Small intestine (tissue), 7 donors: ENCODE data around the gene CASR. TPM values are rescaled to one million over a fixed set of nuclear protein-coding genes. Genes with fewer than 3 reads are reported as not detected.

Experiments
- DNase-seq, 2 donors: peaks; one replicate each; pipeline versions ENCODE4 v3.0.0 to v3.0.0-alpha.2; 2013
- FAIRE-seq: peaks from 2 replicates; lab custom pipeline; 2012; peaks lifted over from hg19 to GRCh38; lab: Jason Lieb, UNC
- H3K27ac ChIP-seq, 3 donors: one replicate each; pipeline ENCODE4 v1.5.1; 2013; ENCODE audit warnings: low read length in 2 of 3, mild to moderate bottlenecking in 2 of 3, control low read depth in 1 of 3, inconsistent platforms in 1 of 3, low read depth in 1 of 3, moderate library complexity in 1 of 3
- H3K27me3 ChIP-seq, 3 donors: one replicate each; pipeline ENCODE4 v1.6.1; 2013; ENCODE audit warnings: low read length in 3 of 3, inconsistent platforms in 1 of 3; ENCODE audit not compliant: control insufficient read depth in 3 of 3, insufficient read depth in 3 of 3
- H3K36me3 ChIP-seq, 3 donors: one replicate each; pipeline ENCODE4 v1.6.1; 2013; ENCODE audit warnings: low read length in 3 of 3, inconsistent platforms in 1 of 3, low read depth in 1 of 3, mild to moderate bottlenecking in 1 of 3, moderate library complexity in 1 of 3; ENCODE audit not compliant: control insufficient read depth in 3 of 3, insufficient read depth in 2 of 3
- H3K4me1 ChIP-seq, 3 donors: one replicate each; pipeline ENCODE4 v1.6.1; 2013; ENCODE audit warnings: low read length in 2 of 3, inconsistent platforms in 1 of 3, low read depth in 1 of 3, mild to moderate bottlenecking in 1 of 3, moderate library complexity in 1 of 3; ENCODE audit not compliant: control insufficient read depth in 3 of 3, insufficient read depth in 2 of 3
- H3K4me3 ChIP-seq, 3 donors: one replicate each; pipeline ENCODE4 v1.5.1; 2013; ENCODE audit warnings: low read length in 3 of 3, control low read depth in 1 of 3, inconsistent platforms in 1 of 3, low read depth in 1 of 3, mild to moderate bottlenecking in 1 of 3, moderate library complexity in 1 of 3
- H3K9me3 ChIP-seq, 2 donors: one replicate each; pipeline ENCODE4 v1.6.1; 2013; ENCODE audit warnings: low read depth in 1 of 2, low read length in 1 of 2; ENCODE audit not compliant: control insufficient read depth in 2 of 2, insufficient read depth in 1 of 2
- WGBS, 3 donors: extraction: QIAGEN DNeasy Blood & Tissue Kit; methylation state at CpG; one replicate each; pipeline ENCODE4 v1.1.7; 2013; 5-methylcytosine and 5-hydroxymethylcytosine counted together
- polyA plus RNA-seq, 4 donors: library from polyadenylated mRNA; stranded (reverse) in 3 of 4; unstranded in 1 of 4; fragments of 200-250 nt in 3 of 4; fragments of 120-200 nt in 1 of 4; gene quantifications; one replicate each; pipeline versions ENCODE4 v1.2.1 to v1.2.3, GENCODE V29; 2013
- donor health status: healthy with polysubstance abuse.
- donor health status: control.
- donor health status: control.
- donor health status: Bipolar disorder and iron deficiency.
- donor health status: healthy.

The CASR gene
- polyA plus RNA-seq, 4 donors, result 0.19 to 1.7 (median 0.22) TPM; not detected in 1

DNA sequence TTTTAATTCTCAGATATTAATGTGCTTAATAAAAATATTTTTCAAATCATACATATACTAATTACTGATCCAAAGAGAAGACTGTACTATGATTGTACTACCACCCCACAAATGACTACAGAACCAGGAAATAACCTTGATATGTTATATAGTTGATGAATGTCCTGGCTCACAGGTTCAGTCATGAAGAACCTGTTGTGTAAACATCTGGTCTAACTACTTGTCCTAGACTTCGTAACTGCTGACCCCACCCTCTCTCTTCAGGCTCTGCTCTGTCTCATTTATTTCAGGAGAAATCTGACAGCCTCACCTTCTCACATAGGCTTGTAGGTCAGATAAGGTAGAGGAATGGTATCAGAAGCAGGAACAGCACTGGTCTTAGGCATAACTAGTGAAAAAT is 126.9 kb downstream of the CASR start:
- FAIRE-seq, result no peak
- WGBS, 3 donors, result 13 to 16% (median 13%) methylated on average over 1 of the region's 1 CpG

DNA sequence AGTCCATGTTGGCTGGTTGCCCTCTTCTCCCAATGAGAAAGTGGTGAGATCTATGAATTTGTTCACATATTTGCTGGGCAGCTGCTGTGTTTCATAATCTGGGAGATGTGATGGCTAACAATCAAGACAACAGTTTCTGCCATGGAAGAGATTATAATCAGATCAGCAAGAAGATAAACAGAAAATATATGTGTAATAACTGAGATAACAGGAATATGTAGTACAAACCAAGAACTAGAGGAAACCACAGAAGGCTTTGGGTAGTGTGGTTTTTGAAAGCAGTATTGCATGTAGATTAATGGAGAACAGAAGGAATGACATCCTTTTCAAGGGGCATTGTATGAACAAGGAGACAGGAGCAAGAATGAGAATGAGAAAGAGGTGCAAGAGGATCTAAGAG is 129.4 kb downstream of the CASR start:
- FAIRE-seq (no peak), DNase-seq (no peak)

More for the DNA sequence above, 126.9 kb downstream of the CASR start:
- peak; percentile 59 to 89 for DNase-seq
- Histone ChIP-seq H3K9me3 (no peaks in the 10 kb centered on the region), H3K27ac (no peak overlapping the region), H3K27me3 (no peaks in the 10 kb centered on the region), H3K4me1 (peaks cover 0 to 15% (median 0%) of the 10 kb centered on the region in 3 donors), H3K4me3 (no peak overlapping the region), H3K36me3 (no peaks in the 10 kb centered on the region)

DNA sequence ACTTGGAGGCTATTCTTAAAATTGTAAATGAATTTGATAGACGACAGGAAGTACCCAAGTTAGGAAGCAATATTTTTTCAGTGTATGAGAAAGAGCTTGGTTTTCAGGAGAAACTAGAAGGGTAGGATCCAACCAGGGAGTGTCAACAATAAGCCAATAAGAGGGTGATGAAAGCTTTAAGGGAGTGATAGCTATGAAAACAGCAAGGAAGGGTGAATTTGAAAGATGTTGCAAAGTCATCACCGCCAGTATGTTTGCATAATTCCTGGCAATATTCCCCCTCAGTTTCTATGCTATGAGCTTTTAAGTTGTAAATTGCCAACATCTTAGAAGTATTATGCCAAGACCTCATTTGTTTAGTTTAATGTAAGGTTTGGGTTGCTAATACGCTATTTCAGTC is 129.8 kb downstream of the CASR start:
- DNase-seq, result no peak
- no peak for FAIRE-seq
- no peak overlapping the region for H3K4me3 ChIP-seq
- H3K27ac ChIP-seq, result no peak overlapping the region
- peaks cover 0 to 9% (median 0%) of the 10 kb centered on the region in 3 donors for H3K4me1 ChIP-seq
- no peaks in the 10 kb centered on the region for H3K27me3 ChIP-seq
- H3K9me3 ChIP-seq, result no peaks in the 10 kb centered on the region
- WGBS, 3 donors, result 77 to 96% (median 85%) methylated on average over 3 of the region's 3 CpGs
- H3K36me3 ChIP-seq, result no peaks in the 10 kb centered on the region

More for the DNA sequence above, 129.4 kb downstream of the CASR start:
- Histone ChIP-seq H3K4me3 (no peak overlapping the region), H3K9me3 (no peaks in the 10 kb centered on the region), H3K36me3 (no peaks in the 10 kb centered on the region), H3K27ac (no peak overlapping the region), H3K27me3 (no peaks in the 10 kb centered on the region), H3K4me1 (peaks cover 0 to 9% (median 0%) of the 10 kb centered on the region in 3 donors)

DNA sequence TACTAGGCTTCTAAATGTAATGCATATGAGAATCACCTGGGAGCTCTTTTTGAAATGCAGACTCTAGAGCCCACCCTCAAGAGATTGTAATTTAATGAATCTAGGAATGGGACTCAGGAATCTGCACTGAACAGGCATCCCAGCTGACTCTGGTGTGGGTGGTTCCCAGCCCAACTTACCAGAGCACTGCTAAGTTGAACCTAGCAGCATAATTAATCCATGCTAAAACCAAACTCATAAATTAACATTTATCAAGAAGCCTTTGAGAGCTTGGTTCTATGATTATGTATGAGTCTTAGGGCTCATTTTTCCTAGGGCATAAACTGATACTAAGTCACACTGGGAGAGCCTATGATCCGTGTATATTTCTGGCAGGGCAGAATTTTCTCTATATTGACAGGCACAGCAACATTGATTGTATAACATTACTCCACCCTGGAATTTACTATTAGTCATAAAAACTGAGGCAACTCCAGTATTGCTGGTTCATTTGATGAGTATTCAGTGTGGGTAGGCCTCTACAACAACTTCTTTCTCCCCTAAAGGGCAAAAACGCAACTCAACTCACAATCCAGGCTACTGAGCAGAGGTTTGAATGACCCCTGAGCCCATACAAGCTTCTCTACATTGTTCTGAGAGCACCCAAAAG is 130.9 kb downstream of the CASR start:
- peaks cover 0 to 9% (median 0%) of the 10 kb centered on the region in 3 donors for H3K4me1 ChIP-seq
- no peak overlapping the region for H3K4me3 ChIP-seq
- no peaks in the 10 kb centered on the region for H3K36me3 ChIP-seq
- DNase-seq, result peak; percentile 42 to 56
- H3K27me3 ChIP-seq, result no peaks in the 10 kb centered on the region
- no peak for FAIRE-seq
- 45 to 71% (median 65%) methylated on average over 2 of the region's 2 CpGs for WGBS, 3 donors
- no peaks in the 10 kb centered on the region for H3K9me3 ChIP-seq
- H3K27ac ChIP-seq, result no peak overlapping the region

DNA sequence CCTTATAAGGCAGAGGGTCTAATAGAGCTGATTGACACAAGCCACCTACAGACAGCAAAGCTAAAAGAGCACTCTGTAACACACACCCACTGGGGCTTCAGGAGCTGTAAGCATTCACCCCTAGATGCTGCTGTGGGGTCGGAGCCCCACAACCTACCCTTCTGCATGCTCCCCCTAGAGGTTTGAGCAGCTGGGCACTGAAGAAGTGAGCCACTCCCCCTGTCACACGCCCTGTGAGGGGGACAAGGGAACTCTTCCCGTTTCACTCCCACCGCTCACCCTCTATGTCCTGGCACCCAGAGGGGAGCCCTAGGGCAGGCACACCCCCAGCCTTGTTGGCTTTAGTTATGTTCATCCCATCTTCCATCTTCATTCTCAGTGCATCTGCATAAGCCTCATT is 132.2 kb downstream of the CASR start:
- Histone ChIP-seq H3K4me3 (no peak overlapping the region), H3K27ac (no peak overlapping the region), H3K36me3 (no peaks in the 10 kb centered on the region), H3K27me3 (no peaks in the 10 kb centered on the region), H3K4me1 (peaks cover 0 to 9% (median 0%) of the 10 kb centered on the region in 3 donors), H3K9me3 (no peaks in the 10 kb centered on the region)
- WGBS, 3 donors, result 64 to 73% (median 66%) methylated on average over 4 of the region's 4 CpGs
- DNase-seq (no peak), FAIRE-seq (no peak)

DNA sequence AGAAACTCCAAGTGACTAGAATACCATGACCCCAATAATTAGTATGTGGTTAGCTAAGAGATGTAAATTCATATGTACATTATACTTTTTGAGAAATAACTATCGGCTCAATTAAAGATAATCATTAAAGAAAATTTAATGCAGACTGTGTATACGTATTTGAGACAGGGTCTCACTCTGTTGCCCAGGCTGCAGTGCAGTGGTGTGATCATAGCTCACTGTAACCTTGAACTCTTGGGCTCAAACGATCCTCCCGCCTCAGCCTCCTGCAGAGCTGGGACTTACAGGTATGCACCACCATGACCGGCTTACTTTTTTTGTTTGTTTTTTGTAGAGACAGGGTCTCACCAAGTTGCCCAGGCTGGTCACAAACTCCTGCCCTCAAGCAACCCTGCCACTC is 132.9 kb downstream of the CASR start:
- FAIRE-seq (no peak), DNase-seq (no peak)
- Histone ChIP-seq H3K27ac (no peak overlapping the region), H3K27me3 (no peaks in the 10 kb centered on the region), H3K9me3 (no peaks in the 10 kb centered on the region), H3K36me3 (no peaks in the 10 kb centered on the region), H3K4me3 (no peak overlapping the region), H3K4me1 (peaks cover 0 to 9% (median 0%) of the 10 kb centered on the region in 3 donors)
- 75 to 87% (median 82%) methylated on average over 5 of the region's 5 CpGs for WGBS, 3 donors

DNA sequence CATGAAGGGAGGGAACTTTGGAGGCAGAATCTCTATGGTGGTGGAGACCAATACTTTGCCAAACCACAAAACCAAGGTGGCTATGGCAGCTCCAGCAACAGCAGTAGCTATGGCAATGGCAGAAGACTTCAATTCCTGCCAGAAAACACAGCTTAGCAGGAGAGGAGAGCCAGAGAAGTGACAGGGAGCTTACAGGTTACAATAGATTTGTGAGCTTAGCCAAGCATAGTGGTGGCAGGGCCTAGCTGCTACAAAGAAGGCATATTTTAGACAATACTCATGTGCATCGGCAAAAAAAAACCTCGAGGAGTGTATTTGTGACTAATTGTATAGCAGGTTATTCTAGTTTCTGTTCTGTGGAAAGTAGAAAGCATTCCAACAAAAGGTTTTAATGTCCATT is 135.2 kb downstream of the CASR start:
- Histone ChIP-seq H3K4me1 (peaks cover 0 to 9% (median 0%) of the 10 kb centered on the region in 3 donors), H3K4me3 (no peak overlapping the region), H3K9me3 (no peaks in the 10 kb centered on the region), H3K36me3 (no peaks in the 10 kb centered on the region), H3K27ac (no peak overlapping the region), H3K27me3 (no peaks in the 10 kb centered on the region)
- 92 to 94% (median 93%) methylated on average over 2 of the region's 2 CpGs for WGBS, 3 donors
- no peak for DNase-seq
- no peak for FAIRE-seq

DNA sequence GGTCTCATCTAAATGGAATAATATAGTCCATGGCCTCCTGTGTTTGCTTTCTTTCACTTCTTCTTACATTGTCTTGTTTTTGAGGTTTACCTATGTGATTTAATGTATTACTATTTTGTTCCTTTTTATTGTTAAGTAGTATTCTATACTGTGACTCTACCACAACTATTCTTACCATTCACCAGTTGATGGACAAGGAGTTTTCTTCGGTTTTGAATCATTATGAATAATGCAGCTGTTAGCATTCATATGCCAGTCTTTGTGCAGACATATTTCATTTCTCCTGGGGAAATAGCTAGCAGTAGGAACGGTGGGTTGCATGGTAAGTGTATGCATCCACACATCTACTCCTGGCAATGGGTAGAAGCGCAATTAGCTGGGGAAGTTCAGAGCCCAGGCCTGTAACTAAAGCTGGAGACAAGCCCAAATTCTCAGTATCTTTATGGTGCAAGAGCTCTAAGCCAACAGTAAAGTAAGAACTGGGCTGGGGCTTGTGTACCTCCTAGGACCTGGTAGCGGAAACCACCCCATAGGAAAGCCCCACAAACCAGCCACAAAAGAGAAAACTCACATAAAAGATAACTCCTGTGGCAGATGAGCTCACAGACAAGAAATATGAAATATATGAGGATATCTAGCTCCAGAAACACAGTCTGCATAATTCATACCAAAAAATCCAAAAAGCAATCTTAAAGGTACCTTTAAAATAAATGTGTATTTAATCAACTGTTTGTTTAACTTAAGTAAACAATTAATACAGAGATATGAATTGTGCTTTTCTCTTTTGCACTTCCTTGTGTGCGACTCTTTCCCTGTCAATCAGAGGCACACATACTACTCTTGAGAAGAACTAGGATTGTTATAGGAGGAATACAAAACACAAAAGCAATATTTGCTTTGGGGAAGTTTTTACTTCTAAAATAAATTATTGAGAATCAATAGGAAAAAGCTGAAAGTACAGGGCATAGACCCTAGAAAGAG is 138.9 kb downstream of the CASR start:
- H3K4me3 ChIP-seq, result no peak overlapping the region
- H3K27me3 ChIP-seq, result no peaks in the 10 kb centered on the region
- H3K4me1 ChIP-seq, result no peaks in the 10 kb centered on the region
- H3K36me3 ChIP-seq, result no peaks in the 10 kb centered on the region
- WGBS, 3 donors, result 58 to 61% (median 60%) methylated on average over 5 of the region's 5 CpGs
- H3K9me3 ChIP-seq, result no peaks in the 10 kb centered on the region
- no peak overlapping the region for H3K27ac ChIP-seq
- FAIRE-seq (no peak), DNase-seq (no peak)
